AG09309 (cell line): ENCODE data around the gene MST1R.

ENCODE experiments used
- DNase-seq: peaks from one replicate; pipeline ENCODE4 v3.0.0-alpha.2; 2010; ENCODE audit warnings: low read depth
- H3K4me3 ChIP-seq: 2 replicates; pipeline ENCODE4 v1.5.1; 2011; ENCODE audit warnings: mild to moderate bottlenecking, low read depth, low read length, moderate library complexity; ENCODE audit not compliant: control insufficient read depth
- TF ChIP-seq, protein P1 (sequence below): IDR thresholded peaks from 2 replicates; pipeline ENCODE4 v1.5.1; 2011; ENCODE audit warnings: mild to moderate bottlenecking, low read depth, low read length, inconsistent platforms; ENCODE audit not compliant: insufficient read depth, control insufficient read depth; ENCODE audit errors: missing control alignments

The MST1R gene

DNA sequence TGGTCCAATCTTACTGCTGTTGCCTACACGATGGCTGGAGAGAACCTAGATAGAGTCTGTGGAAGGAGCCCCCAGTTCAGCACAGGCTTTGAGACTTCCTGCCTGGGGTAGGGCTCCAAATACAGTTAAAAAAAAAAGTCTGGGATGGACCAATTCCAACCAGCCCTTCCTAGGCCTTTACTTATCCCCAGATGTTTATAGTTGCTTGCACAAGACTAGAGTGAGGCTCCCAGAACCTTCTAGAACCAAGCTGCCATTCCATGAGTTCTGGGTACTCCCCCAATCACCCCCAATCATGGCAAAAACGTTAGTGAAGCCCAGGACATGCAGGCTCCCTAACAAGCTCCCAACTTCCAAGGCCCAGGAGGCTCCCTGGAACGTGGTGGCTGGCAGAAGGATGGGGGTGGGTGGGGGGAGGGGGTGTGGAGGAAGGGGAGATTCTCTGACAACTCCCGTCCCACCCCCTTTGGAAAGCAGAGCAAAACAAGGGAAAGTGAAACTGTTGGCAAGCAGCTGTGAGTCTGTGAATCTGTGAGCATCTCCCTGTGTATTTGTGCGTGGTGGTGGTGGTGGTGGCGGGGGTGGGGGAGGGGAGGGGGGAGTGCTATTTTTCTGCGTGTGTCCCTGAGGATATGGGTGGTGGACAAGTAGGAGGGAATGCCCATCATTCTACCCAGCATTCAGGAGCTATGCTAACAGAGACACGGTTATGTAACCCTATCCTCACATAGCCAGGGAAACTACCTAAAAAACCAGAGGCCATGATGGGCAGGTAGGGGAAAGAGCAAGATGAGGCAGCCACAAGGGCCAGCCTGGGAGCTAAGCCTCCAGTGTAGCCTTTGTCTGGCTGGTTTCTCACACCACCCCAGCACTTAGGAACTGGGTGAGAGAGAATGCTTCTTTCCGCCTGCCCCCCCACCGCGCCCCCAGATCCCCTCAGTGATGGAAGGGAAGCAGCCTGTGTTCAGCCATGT lies 2.0 kb downstream of the MST1R start:
- H3K4me3 ChIP-seq = no peak overlapping the region
- DNase-seq = no peak
- TF ChIP-seq, protein P1, sequence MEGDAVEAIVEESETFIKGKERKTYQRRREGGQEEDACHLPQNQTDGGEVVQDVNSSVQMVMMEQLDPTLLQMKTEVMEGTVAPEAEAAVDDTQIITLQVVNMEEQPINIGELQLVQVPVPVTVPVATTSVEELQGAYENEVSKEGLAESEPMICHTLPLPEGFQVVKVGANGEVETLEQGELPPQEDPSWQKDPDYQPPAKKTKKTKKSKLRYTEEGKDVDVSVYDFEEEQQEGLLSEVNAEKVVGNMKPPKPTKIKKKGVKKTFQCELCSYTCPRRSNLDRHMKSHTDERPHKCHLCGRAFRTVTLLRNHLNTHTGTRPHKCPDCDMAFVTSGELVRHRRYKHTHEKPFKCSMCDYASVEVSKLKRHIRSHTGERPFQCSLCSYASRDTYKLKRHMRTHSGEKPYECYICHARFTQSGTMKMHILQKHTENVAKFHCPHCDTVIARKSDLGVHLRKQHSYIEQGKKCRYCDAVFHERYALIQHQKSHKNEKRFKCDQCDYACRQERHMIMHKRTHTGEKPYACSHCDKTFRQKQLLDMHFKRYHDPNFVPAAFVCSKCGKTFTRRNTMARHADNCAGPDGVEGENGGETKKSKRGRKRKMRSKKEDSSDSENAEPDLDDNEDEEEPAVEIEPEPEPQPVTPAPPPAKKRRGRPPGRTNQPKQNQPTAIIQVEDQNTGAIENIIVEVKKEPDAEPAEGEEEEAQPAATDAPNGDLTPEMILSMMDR = no peak

DNA sequence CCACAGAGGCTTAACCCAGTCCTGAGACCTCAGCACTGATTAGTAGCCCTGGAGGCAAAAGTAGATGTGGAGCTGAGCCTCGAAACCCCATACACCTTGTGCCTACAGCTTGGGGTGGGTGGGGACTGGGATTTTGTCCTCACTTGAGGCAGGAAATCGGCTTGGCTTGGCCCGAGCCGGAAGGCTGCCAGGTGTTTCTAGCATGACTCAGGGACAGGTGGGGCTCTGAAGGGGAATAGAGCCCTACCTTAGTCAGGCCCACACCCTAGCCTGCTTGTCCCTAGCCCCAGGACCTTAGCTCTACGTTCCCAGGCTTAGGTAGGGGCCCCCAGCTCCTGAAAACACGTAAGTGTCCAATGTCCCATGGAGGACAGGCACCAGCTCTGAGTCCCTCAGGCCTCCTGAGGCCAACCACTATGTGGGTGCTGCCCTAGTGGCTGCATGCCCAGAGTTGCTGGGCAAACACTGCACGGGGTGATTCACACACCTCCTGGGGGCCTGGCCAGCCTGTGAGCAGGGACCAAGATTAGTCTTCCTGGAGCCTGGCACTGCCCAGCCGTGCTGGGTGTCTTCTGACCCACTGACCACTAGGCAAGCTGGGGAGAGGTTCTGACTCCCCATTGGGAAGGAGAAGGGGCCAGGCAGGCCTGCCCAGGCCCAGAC lies 3.1 kb downstream of the MST1R start:
- H3K4me3 ChIP-seq = no peak overlapping the region
- TF ChIP-seq, protein P1 = no peak
- peak; percentile 25 for DNase-seq

DNA sequence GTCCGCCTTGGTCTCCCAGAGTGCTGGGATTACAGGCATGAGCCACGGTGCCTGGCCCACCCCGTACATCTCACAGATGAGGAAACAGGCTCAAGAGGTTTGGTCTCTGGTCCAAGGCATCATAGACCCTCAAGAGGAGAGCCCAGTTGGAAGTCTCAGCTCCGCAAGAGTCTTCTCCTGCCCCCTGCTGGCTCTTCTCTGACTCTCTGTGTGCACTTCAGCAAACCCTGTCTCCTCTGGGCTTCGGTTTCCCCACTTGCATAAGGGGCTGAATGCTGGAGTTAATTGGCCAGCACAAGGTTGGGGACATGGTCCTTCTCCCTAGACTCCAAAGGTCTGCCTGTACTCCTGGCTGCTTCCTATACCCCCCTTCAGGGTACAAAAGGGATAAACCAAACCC lies 3.9 kb downstream of the MST1R start:
- TF ChIP-seq, protein P1 = peak; percentile 23
- H3K4me3 ChIP-seq = no peak overlapping the region
- DNase-seq = no peak

DNA sequence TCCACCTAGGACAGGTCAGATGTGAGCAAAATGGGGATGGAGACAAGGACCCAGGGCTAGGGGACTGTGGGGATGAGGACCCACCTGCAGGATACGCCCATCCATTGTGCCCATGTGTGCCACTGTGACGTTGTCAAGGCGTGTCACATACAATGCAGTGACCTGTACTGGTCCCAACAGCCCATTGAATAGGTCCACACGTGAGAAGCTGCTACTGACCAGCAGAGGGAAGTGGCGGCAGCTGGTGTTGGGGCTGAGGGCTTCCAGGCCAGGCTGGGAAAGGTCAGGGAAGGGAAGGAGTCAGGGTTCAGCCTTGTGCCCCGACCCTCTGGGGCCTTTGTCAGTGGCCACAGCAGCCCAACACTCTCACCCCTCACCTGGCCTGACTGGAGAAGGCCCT lies 4.7 kb downstream of the MST1R start:
- TF ChIP-seq, protein P1 = no peak
- H3K4me3 ChIP-seq = no peak overlapping the region
- no peak for DNase-seq

DNA sequence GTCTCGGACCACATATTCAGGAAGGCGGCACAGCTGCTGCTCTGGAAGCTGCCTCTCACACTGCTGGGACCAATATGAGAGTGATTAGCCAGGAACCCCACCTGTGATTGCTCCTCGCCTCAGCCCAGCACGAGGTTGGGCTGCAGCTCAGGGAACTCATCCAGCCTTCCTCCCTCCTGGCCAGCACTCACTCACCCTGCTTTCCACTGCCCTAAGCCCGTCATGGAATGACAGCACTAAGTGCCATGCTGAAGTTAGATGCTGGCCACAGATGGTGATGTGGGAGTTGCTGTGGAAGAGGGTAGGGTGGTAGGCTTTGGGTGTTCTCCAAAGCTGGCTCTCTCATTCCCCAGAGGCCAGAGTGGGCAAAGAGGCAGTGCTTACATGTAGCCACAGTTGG lies 7.3 kb downstream of the MST1R start:
- DNase-seq = no peak
- TF ChIP-seq, protein P1 = no peak
- H3K4me3 ChIP-seq = no peak overlapping the region

DNA sequence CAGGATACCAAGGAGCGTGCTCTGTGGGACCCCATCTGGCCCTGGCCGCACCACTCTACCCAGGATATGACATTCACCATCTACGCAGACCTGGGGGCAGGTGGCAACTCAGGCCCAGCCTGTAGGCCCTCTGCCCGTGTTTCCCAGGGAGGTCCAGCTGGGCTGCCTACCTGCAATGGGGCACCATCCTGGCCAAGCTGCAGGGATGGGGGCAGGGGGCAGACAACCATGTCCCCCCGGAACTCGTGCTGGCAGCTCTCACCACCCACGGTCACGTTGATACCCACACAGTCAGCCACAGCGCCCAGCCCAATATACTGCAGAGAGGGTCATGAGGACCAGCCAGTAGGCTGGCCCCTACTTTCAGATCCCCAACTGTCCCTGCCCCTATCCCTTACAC lies 7.9 kb downstream of the MST1R start:
- TF ChIP-seq, protein P1 = no peak
- H3K4me3 ChIP-seq = no peak overlapping the region
- DNase-seq = no peak
